ENCODE results near the gene INPP5K. TPM values are rescaled to one million over a fixed set of nuclear protein-coding genes. Genes with fewer than 3 reads are reported as not detected.
"Not testable (repeated sequence)": the region's sequence is repeated elsewhere in the genome, so short reads cannot be mapped to it uniquely, and the experiment has no call there.

Gene INPP5K
- total RNA-seq, 4 donors from 2014 or later = 59.6 to 76.0 (median 73.1) TPM

- ATAC-seq = peak; percentile 34
- H3K36me3 ChIP-seq = peaks cover 0 to 3% of the 10 kb centered on the region in 2 donors
- H3K27me3 ChIP-seq = no peaks in the 10 kb centered on the region
- 55 to 70% methylated on average over 6 of the region's 7 CpGs for WGBS, 2 donors (ENCODE audit: low coverage in 1 of 2)
- TF ChIP-seq CTCF (IDR thresholded peaks at IDR 0.05) (no peak), POLR2A (IDR thresholded peaks at IDR 0.05) (no peak), EP300 (IDR thresholded peaks at IDR 0.05) (no peak), POLR2AphosphoS5 (IDR thresholded peaks at IDR 0.05) (no peak)
- H3K9me3 ChIP-seq = no peaks in the 10 kb centered on the region
- no peak overlapping the region for H3K4me3 ChIP-seq
- H3K27ac ChIP-seq = peak overlapping the region in 3 of 4 donors; percentile 10 to 48 (median 29)
- H3K4me1 ChIP-seq = peaks cover 0 to 72% (median 4%) of the 10 kb centered on the region in 3 donors
Measured at GRCh38 chr17:1447052-1447451, 69.4 kb downstream of the INPP5K start.

GRCh38 chr17:1446201-1446600 is 70.2 kb downstream of the INPP5K start:
- TF ChIP-seq CTCF (IDR thresholded peaks at IDR 0.05) (no peak), EP300 (IDR thresholded peaks at IDR 0.05) (no peak), POLR2AphosphoS5 (IDR thresholded peaks at IDR 0.05) (no peak), POLR2A (IDR thresholded peaks at IDR 0.05) (no peak)
- no peak overlapping the region for H3K27ac ChIP-seq
- 86 to 90% methylated on average over 8 to 12 of the region's 12 CpGs for WGBS, 2 donors (ENCODE audit: low coverage in 1 of 2)

GRCh38 chr17:1445695-1446094 is 70.7 kb downstream of the INPP5K start:
- not testable (repeated sequence) for H3K27me3 ChIP-seq, H3K36me3 ChIP-seq

More at GRCh38 chr17:1446201-1446600, 70.2 kb downstream of the INPP5K start:
- no peaks in the 10 kb centered on the region for H3K9me3 ChIP-seq
- H3K4me3 ChIP-seq = no peak overlapping the region
- H3K4me1 ChIP-seq = peaks cover 0 to 64% (median 4%) of the 10 kb centered on the region in 3 donors
- H3K27me3 ChIP-seq = no peaks in the 10 kb centered on the region
- H3K36me3 ChIP-seq = no peaks in the 10 kb centered on the region
- ATAC-seq = no peak

More at GRCh38 chr17:1445695-1446094, 70.7 kb downstream of the INPP5K start:
- peaks cover 0 to 58% (median 4%) of the 10 kb centered on the region in 3 donors for H3K4me1 ChIP-seq
- ATAC-seq, H3K27ac ChIP-seq, H3K9me3 ChIP-seq, H3K4me3 ChIP-seq: not testable (repeated sequence)
- 100% methylated on average over 1 of the region's 4 CpGs; no CpG with 5 or more reads in 1 of the 2 donors for WGBS, 2 donors (ENCODE audit: low coverage in 1 of 2)

Other genes starting within 250 kb of the INPP5K start
- gene BHLHA9, start 246.2 kb downstream of the INPP5K start, total RNA-seq = not detected
- 1 to 10 TPM in 1 of 4 donors, under 1 TPM in 1, not detected in 2; 0.23 to 1.2 TPM for gene TRARG1, start 236.9 kb downstream of the INPP5K start, total RNA-seq
- gene YWHAE, start 116.4 kb downstream of the INPP5K start, total RNA-seq = 100 to 1,000 TPM; 359 to 456 (median 398) TPM
- 10 to 100 TPM; 72.7 to 98.4 (median 77.2) TPM for gene CRK, start 60.4 kb downstream of the INPP5K start, total RNA-seq
- 100 to 1,000 TPM; 215 to 461 (median 287) TPM for gene MYO1C, start 23.9 kb downstream of the INPP5K start, total RNA-seq
- gene PITPNA, start 46.2 kb upstream of the INPP5K start, total RNA-seq = 10 to 100 TPM; 40.8 to 61.1 (median 45.5) TPM
- gene SLC43A2, start 112.2 kb upstream of the INPP5K start, total RNA-seq = 10 to 100 TPM in 3 of 4 donors, 1 to 10 TPM in 1; 6.4 to 16.8 (median 10.4) TPM
- gene SCARF1, start 129.1 kb upstream of the INPP5K start, total RNA-seq = 10 to 100 TPM in 3 of 4 donors, 1 to 10 TPM in 1; 8.9 to 16.8 (median 12.7) TPM
- gene RILP, start 133.3 kb upstream of the INPP5K start, total RNA-seq = 10 to 100 TPM; 17.4 to 33.4 (median 22.2) TPM
- 100 to 1,000 TPM; 111 to 195 (median 161) TPM for gene PRPF8, start 168.3 kb upstream of the INPP5K start, total RNA-seq
- gene TLCD2, start 193.8 kb upstream of the INPP5K start, total RNA-seq = 1 to 10 TPM; 4.2 to 5.1 (median 4.8) TPM
- gene WDR81, start 208.1 kb upstream of the INPP5K start, total RNA-seq = 10 to 100 TPM; 21.8 to 44.1 (median 32.2) TPM
- gene SERPINF2, start 226.3 kb upstream of the INPP5K start, total RNA-seq = 1 to 10 TPM; 2.0 to 7.6 (median 5.1) TPM
- gene SERPINF1, start 245.4 kb upstream of the INPP5K start, total RNA-seq = 100 to 1,000 TPM; 136 to 634 (median 302) TPM